HuH-7.5 (cell line): ENCODE results near the gene IL17RE.
A peak's percentile ranks its signal among the peaks of the same experiment; 100 is the strongest.
"Not testable (repeated sequence)": the region's sequence is repeated elsewhere in the genome, so short reads cannot be mapped to it uniquely, and the experiment has no call there.

Source experiments
- DNase-seq: peaks from one replicate; pipeline ENCODE4 v3.0.0; 2011; ENCODE audit warnings: low spot score

Gene IL17RE

GRCh38 chr3:9879830-9880549 lies 22.7 kb upstream of the IL17RE start, which contains the start of gene CIDEC:
Gene CIDEC (minus strand): TSS chr3:9880253. CDS start chr3:9878486, 1,767 bp downstream.
- DNase-seq = no peak

- DNase-seq = no peak
Measured at GRCh38 chr3:9881441-9881840, 21.2 kb upstream of the IL17RE start.

GRCh38 chr3:9883706-9884554 lies 18.7 kb upstream of the IL17RE start:
- DNase-seq = no peak

- peak; percentile 45 for DNase-seq
Measured at GRCh38 chr3:9884555-9885165, 18.0 kb upstream of the IL17RE start.

- no peak for DNase-seq
Measured at GRCh38 chr3:9886328-9886727, 16.3 kb upstream of the IL17RE start.

GRCh38 chr3:9887480-9887879 lies 15.2 kb upstream of the IL17RE start:
- no peak for DNase-seq

- no peak for DNase-seq
Measured at GRCh38 chr3:9888540-9888939, 14.1 kb upstream of the IL17RE start.

GRCh38 chr3:9889405-9889804 lies 13.2 kb upstream of the IL17RE start:
- no peak for DNase-seq

GRCh38 chr3:9890249-9891071 lies 12.2 kb upstream of the IL17RE start, which contains the start of gene JAGN1:
Gene JAGN1 (plus strand): TSS chr3:9890610. CDS start chr3:9890723, 113 bp downstream.
- DNase-seq = peak; percentile 93

GRCh38 chr3:9891072-9891622 lies 11.5 kb upstream of the IL17RE start:
- DNase-seq = no peak

GRCh38 chr3:9893739-9894138 lies 8.9 kb upstream of the IL17RE start:
- DNase-seq = no peak

GRCh38 chr3:9895715-9896114 lies 6.9 kb upstream of the IL17RE start:
- not testable (repeated sequence) for DNase-seq

- DNase-seq = not testable (repeated sequence)
Measured at GRCh38 chr3:9896755-9897407, 5.8 kb upstream of the IL17RE start.

GRCh38 chr3:9897408-9898372 lies 5.0 kb upstream of the IL17RE start:
- peak; percentile 85 for DNase-seq

- DNase-seq = no peak
Measured at GRCh38 chr3:9898467-9899241, 4.0 kb upstream of the IL17RE start.

GRCh38 chr3:9899289-9899791 lies 3.3 kb upstream of the IL17RE start:
- DNase-seq = no peak

- not testable (repeated sequence) for DNase-seq
Measured at GRCh38 chr3:9900965-9901415, 1.7 kb upstream of the IL17RE start.

GRCh38 chr3:9901967-9902366 lies 681 bp upstream of the IL17RE start:
- DNase-seq = no peak

GRCh38 chr3:9903238-9903624 lies 583 bp downstream of the IL17RE start:
- DNase-seq = no peak
